HG03196 (cell line): ENCODE measurements around the gene C5orf47.

Experiments used
- ATAC-seq: cut with Tn5 transposase; IDR thresholded peaks from one replicate; pipeline ENCODE4 v1.9.1; 2021; ENCODE audit not compliant: unreplicated experiment

C5orf47 gene

GRCh38 chr5:174022384-174023095 is 33.6 kb downstream of the C5orf47 start:
- no peak for ATAC-seq

DNA sequence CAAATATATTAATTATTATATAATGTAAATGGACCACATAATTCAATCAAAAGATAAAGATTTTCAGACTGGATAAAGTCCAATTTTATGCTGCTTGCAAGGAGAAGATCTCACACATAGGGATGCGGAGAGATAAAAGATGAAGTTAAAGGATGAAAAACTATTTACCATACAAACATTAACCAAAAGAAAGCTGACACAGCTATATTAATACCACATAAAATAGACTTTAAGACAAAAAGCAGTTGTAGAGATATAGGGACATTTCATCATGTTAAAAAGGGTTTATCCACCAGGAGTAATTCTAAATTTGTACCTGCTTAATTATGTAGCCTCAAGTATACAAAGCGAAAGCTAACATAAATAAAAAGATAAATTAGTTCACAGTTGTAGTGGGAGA is 41.3 kb downstream of the C5orf47 start:
- ATAC-seq = no peak

DNA sequence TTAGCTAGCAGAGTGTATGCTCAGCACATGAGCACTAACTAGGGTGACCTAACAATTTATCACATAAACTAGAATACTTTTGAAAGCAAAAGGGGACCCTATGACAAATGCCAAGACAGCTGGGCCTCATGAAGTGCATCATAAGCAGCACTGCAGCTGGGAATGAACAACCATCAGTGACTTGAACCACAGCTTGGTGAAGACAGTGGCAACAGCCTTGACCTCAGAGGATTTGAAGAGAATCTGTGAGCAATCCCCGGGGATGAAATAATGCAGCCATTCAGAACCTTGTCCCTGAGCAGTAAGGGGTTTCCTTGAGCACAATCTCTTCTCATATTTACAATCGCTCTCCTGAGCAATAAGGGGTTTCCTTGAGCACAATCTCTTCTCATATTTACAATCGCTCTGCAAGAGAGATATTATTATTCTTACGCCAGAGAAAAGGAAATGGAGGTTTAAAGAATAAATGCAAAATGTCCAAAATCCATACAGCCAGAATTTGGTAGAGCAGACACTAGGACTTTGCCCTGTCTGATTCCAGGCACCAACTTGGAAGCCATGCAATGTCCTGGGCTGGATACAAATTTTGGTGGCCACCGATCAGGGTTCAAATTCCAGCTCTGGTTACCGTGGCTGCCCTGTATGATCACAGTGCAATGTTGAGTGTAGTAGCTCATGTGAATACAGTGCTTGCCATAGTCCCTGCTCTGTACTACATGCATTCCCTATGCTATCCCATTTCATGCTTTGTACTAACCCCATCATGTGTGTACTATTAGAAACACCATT is 55.7 kb downstream of the C5orf47 start:
- ATAC-seq = no peak

DNA sequence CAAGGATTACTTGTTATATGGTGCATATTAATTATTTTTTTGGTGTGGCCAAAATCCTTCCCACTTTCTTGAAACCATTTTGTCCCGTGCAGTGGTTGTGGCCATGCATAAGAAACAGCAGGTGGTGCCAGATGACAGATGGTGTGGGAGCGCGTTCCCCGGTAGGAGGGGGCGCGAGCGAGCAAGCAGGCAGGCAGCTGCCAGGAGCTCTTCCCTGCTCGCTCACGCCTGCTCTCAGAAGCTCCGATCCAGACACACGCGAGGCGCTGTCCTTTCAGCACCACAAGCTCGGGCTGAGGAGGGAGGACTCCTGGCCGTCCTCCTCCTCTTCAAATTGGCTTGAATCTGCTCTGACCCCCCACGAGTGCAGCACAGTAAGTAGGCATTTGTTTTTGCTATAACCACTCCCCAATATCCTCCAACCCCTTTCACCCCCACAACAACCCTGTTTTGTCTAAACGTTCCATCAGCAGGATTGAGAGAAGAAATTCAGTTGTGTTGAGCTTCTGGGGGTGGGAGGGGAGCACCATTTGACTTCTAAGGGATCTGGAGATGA is 56.6 kb downstream of the C5orf47 start, which contains the start of gene NSG2:
NSG2 (plus strand) TSS at position 237 of the 556 bp plus-strand sequence. CDS start 1,050 bp downstream, outside the sequence.
- peak; percentile 64 for ATAC-seq

DNA sequence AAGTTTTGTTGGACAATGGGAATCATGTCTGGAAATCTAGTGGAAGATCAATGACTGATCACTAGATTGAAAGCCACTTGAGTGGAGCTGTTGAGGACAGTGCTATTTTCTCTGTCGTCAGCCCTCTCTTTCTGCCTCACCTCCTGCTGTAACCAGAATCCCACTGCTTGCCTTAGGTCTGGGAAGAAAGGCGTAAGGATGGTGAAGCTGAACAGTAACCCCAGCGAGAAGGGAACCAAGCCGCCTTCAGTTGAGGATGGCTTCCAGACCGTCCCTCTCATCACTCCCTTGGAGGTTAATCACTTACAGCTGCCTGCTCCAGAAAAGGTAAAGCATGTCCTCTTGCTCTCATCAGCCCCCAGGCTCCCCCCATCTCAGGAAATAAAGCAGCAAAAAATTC is 57.6 kb downstream of the C5orf47 start:
- ATAC-seq = no peak

DNA sequence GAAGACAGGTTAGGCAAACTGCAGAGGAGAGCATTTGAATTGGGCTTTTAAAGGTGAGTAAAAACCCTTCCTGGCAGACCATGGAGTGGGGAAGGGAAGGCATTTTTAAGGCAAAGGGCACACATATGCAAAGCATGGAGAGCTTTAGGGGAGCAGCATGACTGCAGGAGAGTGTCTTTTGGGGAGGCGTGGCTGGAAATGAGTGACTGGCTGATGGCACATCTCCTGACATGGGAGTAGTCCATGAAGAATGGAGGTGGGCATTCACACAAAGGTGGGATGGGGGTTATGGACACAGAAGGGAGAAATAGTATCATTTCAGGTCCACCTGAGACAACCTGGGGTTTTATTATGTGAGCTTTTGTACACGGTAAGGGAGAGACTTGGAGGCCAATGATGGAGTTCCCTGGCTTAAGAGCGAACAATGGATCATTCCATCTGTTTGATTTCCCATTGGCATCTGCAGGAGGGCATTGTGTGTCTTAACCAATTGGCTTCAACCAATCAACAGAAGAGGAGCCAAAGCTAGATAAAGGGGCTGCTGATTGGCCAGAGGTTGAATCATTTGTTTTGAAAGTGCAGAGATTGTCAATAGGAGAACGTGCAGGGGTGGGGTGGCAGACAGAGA is 58.6 kb downstream of the C5orf47 start:
- ATAC-seq = no peak

DNA sequence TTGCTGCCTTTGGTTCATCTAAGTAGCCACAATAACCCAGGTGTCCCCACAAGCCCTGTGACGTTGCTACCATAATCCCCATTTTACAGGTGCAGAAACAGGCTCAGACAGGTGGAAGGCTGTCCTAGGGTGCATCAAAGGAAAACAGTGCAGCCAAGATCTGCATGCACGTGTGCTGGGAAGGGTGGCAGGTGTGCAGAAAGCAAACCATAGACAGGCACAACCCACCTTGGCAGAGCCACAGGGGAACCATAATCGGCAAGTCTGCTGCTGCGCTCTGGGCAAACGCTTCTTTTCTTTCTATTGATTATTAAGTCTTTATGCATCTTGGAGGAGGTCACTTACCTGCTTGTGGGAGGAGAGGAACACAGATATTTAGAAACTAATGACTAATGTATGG is 63.7 kb downstream of the C5orf47 start:
- ATAC-seq = no peak

GRCh38 chr5:174053905-174054304 is 64.9 kb downstream of the C5orf47 start:
- ATAC-seq = no peak
